ENCODE results near the gene BIN1. TPM values are rescaled to one million over a fixed set of nuclear protein-coding genes. Genes with fewer than 3 reads are reported as not detected.

Gene BIN1
- total RNA-seq, 1 donor from 2014 or later: 131 TPM

- DNase-seq (ENCODE audit: low spot score): no peak
Observed at GRCh38 chr2:126999106-126999756, 107.7 kb downstream of the BIN1 start.

DNA sequence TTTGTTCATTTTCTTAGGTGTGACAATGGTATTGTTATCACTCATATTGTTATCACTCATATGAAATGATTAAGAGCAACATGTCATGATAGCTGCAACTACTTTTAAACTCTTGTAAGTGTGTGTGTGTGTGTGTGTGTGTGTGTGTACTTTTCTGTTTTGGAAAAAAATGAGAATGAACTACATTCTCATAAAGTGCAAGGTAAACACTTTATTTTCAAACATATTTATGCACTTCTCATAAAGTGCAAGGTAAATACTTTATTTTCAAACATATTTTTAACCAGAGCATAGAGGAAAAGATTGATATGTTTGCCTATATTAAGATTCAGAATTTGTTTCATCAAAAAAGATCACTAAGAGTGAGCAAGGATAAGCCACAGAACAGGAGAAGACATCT, 108.5 kb downstream of the BIN1 start:
- no peak for DNase-seq (ENCODE audit: low spot score)

Other genes with a start within 250 kb of the BIN1 start
- gene TEX51, start 208.3 kb downstream of the BIN1 start, total RNA-seq: not detected
- 0.26 TPM for gene CYP27C1, start 113.1 kb upstream of the BIN1 start, total RNA-seq
- 34.7 TPM for gene ERCC3, start 187.0 kb upstream of the BIN1 start, total RNA-seq